ENCODE data around the gene ARHGAP33.
"Not testable (repeated sequence)": the region's sequence is repeated elsewhere in the genome, so short reads cannot be mapped to it uniquely, and the experiment has no call there.

DNA sequence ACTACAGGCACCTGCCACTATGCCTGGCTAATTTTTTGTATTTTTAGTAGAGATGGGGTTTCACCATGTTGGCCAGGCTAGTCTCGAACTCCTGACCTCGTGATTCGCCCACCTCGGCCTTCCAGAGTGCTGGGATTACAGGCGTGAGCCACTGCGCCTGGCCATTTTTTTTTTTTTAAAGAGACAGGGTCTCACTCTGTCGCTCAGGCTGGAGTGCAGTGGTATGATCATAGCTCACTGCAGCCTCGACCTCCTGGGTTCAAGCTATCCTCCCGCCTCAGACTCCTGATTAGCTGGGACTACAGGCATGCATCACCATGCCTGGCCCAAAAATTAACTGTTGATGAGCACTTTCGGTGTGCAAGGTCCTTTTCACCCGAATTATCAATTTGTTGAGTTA lies 60.7 kb downstream of the ARHGAP33 start:
- not testable (repeated sequence) for TF ChIP-seq POLR2A (IDR thresholded peaks at IDR 0.05)
- TF ChIP-seq, protein P1, sequence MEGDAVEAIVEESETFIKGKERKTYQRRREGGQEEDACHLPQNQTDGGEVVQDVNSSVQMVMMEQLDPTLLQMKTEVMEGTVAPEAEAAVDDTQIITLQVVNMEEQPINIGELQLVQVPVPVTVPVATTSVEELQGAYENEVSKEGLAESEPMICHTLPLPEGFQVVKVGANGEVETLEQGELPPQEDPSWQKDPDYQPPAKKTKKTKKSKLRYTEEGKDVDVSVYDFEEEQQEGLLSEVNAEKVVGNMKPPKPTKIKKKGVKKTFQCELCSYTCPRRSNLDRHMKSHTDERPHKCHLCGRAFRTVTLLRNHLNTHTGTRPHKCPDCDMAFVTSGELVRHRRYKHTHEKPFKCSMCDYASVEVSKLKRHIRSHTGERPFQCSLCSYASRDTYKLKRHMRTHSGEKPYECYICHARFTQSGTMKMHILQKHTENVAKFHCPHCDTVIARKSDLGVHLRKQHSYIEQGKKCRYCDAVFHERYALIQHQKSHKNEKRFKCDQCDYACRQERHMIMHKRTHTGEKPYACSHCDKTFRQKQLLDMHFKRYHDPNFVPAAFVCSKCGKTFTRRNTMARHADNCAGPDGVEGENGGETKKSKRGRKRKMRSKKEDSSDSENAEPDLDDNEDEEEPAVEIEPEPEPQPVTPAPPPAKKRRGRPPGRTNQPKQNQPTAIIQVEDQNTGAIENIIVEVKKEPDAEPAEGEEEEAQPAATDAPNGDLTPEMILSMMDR (IDR thresholded peaks at IDR 0.05): not testable (repeated sequence)

Data from Peyer's patch (tissue), 4 donors.